ENCODE data around the gene MYO1E. TPM values are rescaled to one million over a fixed set of nuclear protein-coding genes. Genes with fewer than 3 reads are reported as not detected.
A peak's percentile ranks its signal among the peaks of the same experiment; 100 is the strongest.
"Not testable (repeated sequence)": the region's sequence is repeated elsewhere in the genome, so short reads cannot be mapped to it uniquely, and the experiment has no call there.

MYO1E gene
- total RNA-seq, 1 donor from 2014 or later: 37.6 TPM

GRCh38 chr15:59360305-59360704 is 12.4 kb downstream of the MYO1E start:
- DNase-seq (ENCODE audit: missing footprints): no peak
- no peak for ATAC-seq
- intact Hi-C loops (cut with DNase I): no loop called here

GRCh38 chr15:59355730-59356129 is 16.9 kb downstream of the MYO1E start:
- DNase-seq (ENCODE audit: missing footprints) (no peak), ATAC-seq (no peak)
- intact Hi-C loops (cut with DNase I): no loop called here

GRCh38 chr15:59354417-59355031 is 18.1 kb downstream of the MYO1E start:
- DNase-seq (ENCODE audit: missing footprints) (no peak), ATAC-seq (no peak)
- intact Hi-C loops (cut with DNase I): no loop called here

GRCh38 chr15:59353994-59354416 is 18.7 kb downstream of the MYO1E start:
- DNase-seq (ENCODE audit: missing footprints) (no peak), ATAC-seq (no peak)
- intact Hi-C loops (cut with DNase I): no loop called here

GRCh38 chr15:59352683-59353082 is 20.0 kb downstream of the MYO1E start:
- no peak for ATAC-seq
- DNase-seq (ENCODE audit: missing footprints): no peak
- intact Hi-C loops (cut with DNase I): no loop called here

- no peak for DNase-seq (ENCODE audit: missing footprints)
- intact Hi-C loops (cut with DNase I): no loop called here
- no peak for ATAC-seq
These were observed 20.5 kb downstream of the MYO1E start for GRCh38 chr15:59352189-59352588.

GRCh38 chr15:59350421-59350732 is 22.3 kb downstream of the MYO1E start:
- intact Hi-C loops (cut with DNase I): no loop called here
- ATAC-seq: no peak
- no peak for DNase-seq (ENCODE audit: missing footprints)

GRCh38 chr15:59349680-59350420 is 22.8 kb downstream of the MYO1E start:
- intact Hi-C loops (cut with DNase I): no loop called here
- peak; percentile 59 for ATAC-seq
- DNase-seq (ENCODE audit: missing footprints): no peak

GRCh38 chr15:59347915-59348314 is 24.8 kb downstream of the MYO1E start:
- no peak for DNase-seq (ENCODE audit: missing footprints)
- intact Hi-C loops (cut with DNase I): no loop called here
- ATAC-seq: no peak

- DNase-seq (ENCODE audit: missing footprints): no peak
- intact Hi-C loops (cut with DNase I): no loop called here
- no peak for ATAC-seq
These were observed 25.7 kb downstream of the MYO1E start for GRCh38 chr15:59346951-59347350.

GRCh38 chr15:59345326-59345725 is 27.3 kb downstream of the MYO1E start:
- intact Hi-C loops (cut with DNase I): no loop called here
- ATAC-seq: no peak
- DNase-seq (ENCODE audit: missing footprints): no peak

- DNase-seq (ENCODE audit: missing footprints) (no peak), ATAC-seq (no peak)
- intact Hi-C loops (cut with DNase I): no loop called here
These were observed 28.4 kb downstream of the MYO1E start for GRCh38 chr15:59344311-59344710.

- ATAC-seq: no peak
- intact Hi-C loops (cut with DNase I): no loop called here
- DNase-seq (ENCODE audit: missing footprints): no peak
These were observed 32.3 kb downstream of the MYO1E start for GRCh38 chr15:59340325-59340724.

- ATAC-seq: no peak
- no peak for DNase-seq (ENCODE audit: missing footprints)
- intact Hi-C loops (cut with DNase I): no loop called here
These were observed 33.4 kb downstream of the MYO1E start for GRCh38 chr15:59339252-59339672.

- intact Hi-C loops (cut with DNase I): no loop called here
- DNase-seq (ENCODE audit: missing footprints) (no peak), ATAC-seq (no peak)
These were observed 34.3 kb downstream of the MYO1E start for GRCh38 chr15:59338414-59338813.

GRCh38 chr15:59336725-59337124 is 35.9 kb downstream of the MYO1E start:
- ATAC-seq; intact Hi-C loops (cut with DNase I); DNase-seq (ENCODE audit: missing footprints): not testable (repeated sequence)

- DNase-seq (ENCODE audit: missing footprints) (no peak), ATAC-seq (no peak)
- intact Hi-C loops (cut with DNase I): no loop called here
These were observed 37.4 kb downstream of the MYO1E start for GRCh38 chr15:59335207-59335786.

GRCh38 chr15:59334076-59334415 is 38.6 kb downstream of the MYO1E start:
- intact Hi-C loops (cut with DNase I): no loop called here
- no peak for ATAC-seq

GRCh38 chr15:59333401-59334075 is 39.1 kb downstream of the MYO1E start:
- intact Hi-C loops (cut with DNase I): no loop called here
- DNase-seq (ENCODE audit: missing footprints): no peak
- ATAC-seq: no peak

More at GRCh38 chr15:59334076-59334415, 38.6 kb downstream of the MYO1E start:
- no peak for DNase-seq (ENCODE audit: missing footprints)

GRCh38 chr15:59332009-59332408 is 40.7 kb downstream of the MYO1E start:
- intact Hi-C loops (cut with DNase I): no loop called here
- DNase-seq (ENCODE audit: missing footprints): no peak
- ATAC-seq: no peak

All from Right ventricle myocardium inferior (tissue), 1 donor.